H9 (cell line): Measurements from ENCODE around the gene BCORL1. TPM values are rescaled to one million over a fixed set of nuclear protein-coding genes. Genes with fewer than 3 reads are reported as not detected.

ENCODE experiments used
- DNase-seq: peaks from one replicate; pipeline ENCODE4 v3.0.0-alpha.2; 2017
- H2AFZ ChIP-seq: one replicate; pipeline ENCODE4 v1.6.1; 2013; ENCODE audit warnings: mild to moderate bottlenecking, low read length, control low read depth, moderate library complexity
- H2AK5ac ChIP-seq: 2 replicates; pipeline ENCODE4 v1.6.1; 2013; ENCODE audit warnings: low read length, control low read depth, mixed read lengths; ENCODE audit not compliant: insufficient read length
- H2BK120ac ChIP-seq: one replicate; pipeline ENCODE4 v1.6.1; 2013; ENCODE audit warnings: low read depth, mild to moderate bottlenecking, low read length, control low read depth, inconsistent platforms; ENCODE audit not compliant: poor library complexity, severe bottlenecking
- H2BK12ac ChIP-seq: 2 replicates; pipeline ENCODE4 v1.6.1; 2013; ENCODE audit warnings: low read length, control low read depth, mixed read lengths, low read depth; ENCODE audit not compliant: insufficient read length
- H2BK15ac ChIP-seq: 2 replicates; pipeline ENCODE4 v1.6.1; 2013; ENCODE audit warnings: low read depth, low read length, control low read depth
- H2BK20ac ChIP-seq: one replicate; pipeline ENCODE4 v1.6.1; 2013; ENCODE audit warnings: low read depth, mild to moderate bottlenecking, low read length, control low read depth, inconsistent platforms; ENCODE audit not compliant: poor library complexity, severe bottlenecking
- H2BK5ac ChIP-seq: 2 replicates; pipeline ENCODE4 v1.6.1; 2013; ENCODE audit warnings: low read length, control low read depth, mixed read lengths; ENCODE audit not compliant: insufficient read length
- H3K14ac ChIP-seq: 2 replicates; pipeline ENCODE4 v1.6.1; 2013; ENCODE audit warnings: low read length, control low read depth; ENCODE audit not compliant: insufficient read depth
- H3K18ac ChIP-seq: 2 replicates; pipeline ENCODE4 v1.6.1; 2013; ENCODE audit warnings: low read depth, mild to moderate bottlenecking, mixed read lengths, low read length, control low read depth; ENCODE audit not compliant: insufficient read length
- H3K23ac ChIP-seq: 2 replicates; pipeline ENCODE4 v1.6.1; 2013; ENCODE audit warnings: low read length, control low read depth, mixed read lengths, low read depth; ENCODE audit not compliant: insufficient read length
- H3K23me2 ChIP-seq: 2 replicates; pipeline ENCODE4 v1.6.1; 2013; ENCODE audit warnings: low read depth, mild to moderate bottlenecking, mixed read lengths, low read length, control low read depth; ENCODE audit not compliant: insufficient read length, poor library complexity, severe bottlenecking
- H3K27ac ChIP-seq: 2 replicates; pipeline ENCODE4 v1.5.1; 2013; ENCODE audit warnings: low read length, control low read depth, mixed read lengths, low read depth; ENCODE audit not compliant: insufficient read length
- H3K27me3 ChIP-seq: 2 replicates; pipeline ENCODE4 v1.6.1; 2013; ENCODE audit warnings: low read length, control low read depth, inconsistent platforms; ENCODE audit not compliant: insufficient read depth
- H3K4ac ChIP-seq: 2 replicates; pipeline ENCODE4 v1.6.1; 2013; ENCODE audit warnings: low read depth, mild to moderate bottlenecking, control low read depth, inconsistent platforms, low read length, moderate library complexity
- H3K4me1 ChIP-seq: 2 replicates; pipeline ENCODE4 v1.6.1; 2013; ENCODE audit warnings: low read length, control low read depth, inconsistent platforms; ENCODE audit not compliant: insufficient read depth
- H3K4me2 ChIP-seq: 2 replicates; pipeline ENCODE4 v1.6.1; 2013; ENCODE audit warnings: low read length, control low read depth, mixed read lengths; ENCODE audit not compliant: insufficient read length, insufficient read depth
- H3K56ac ChIP-seq: 2 replicates; pipeline ENCODE4 v1.6.1; 2013; ENCODE audit warnings: low read depth, mild to moderate bottlenecking, mixed read lengths, low read length, control low read depth; ENCODE audit not compliant: insufficient read length
- H3K79me1 ChIP-seq: 2 replicates; pipeline ENCODE4 v1.6.1; 2013; ENCODE audit warnings: low read depth, mild to moderate bottlenecking, moderate library complexity, low read length, control low read depth, inconsistent platforms; ENCODE audit not compliant: insufficient read depth, poor library complexity, severe bottlenecking
- H3K79me2 ChIP-seq: 2 replicates; pipeline ENCODE4 v1.6.1; 2013; ENCODE audit warnings: low read length, control low read depth, inconsistent platforms; ENCODE audit not compliant: insufficient read depth
- H3K9ac ChIP-seq: 2 replicates; pipeline ENCODE4 v1.6.1; 2013; ENCODE audit warnings: low read length, control low read depth, mixed read lengths; ENCODE audit not compliant: insufficient read length; ENCODE audit errors: extremely low read depth
- H3K9me3 ChIP-seq: one replicate; pipeline ENCODE4 v1.6.1; 2013; ENCODE audit warnings: low read depth, low read length, inconsistent platforms; ENCODE audit not compliant: control insufficient read depth
- H3T11ph ChIP-seq: one replicate; pipeline ENCODE4 v1.6.1; 2013; ENCODE audit warnings: mild to moderate bottlenecking, low read length, control low read depth, inconsistent platforms
- H4K20me1 ChIP-seq: one replicate; pipeline ENCODE4 v1.6.1; 2013; ENCODE audit not compliant: control insufficient read depth, insufficient read length, insufficient read depth
- H4K5ac ChIP-seq: 2 replicates; pipeline ENCODE4 v1.6.1; 2013; ENCODE audit warnings: low read depth, mild to moderate bottlenecking, mixed read lengths, low read length, control low read depth; ENCODE audit not compliant: insufficient read length
- H4K8ac ChIP-seq: replicated peaks from 2 replicates; pipeline ENCODE4 v1.6.1; 2013; ENCODE audit warnings: low read length, control low read depth, mixed read lengths, low read depth; ENCODE audit not compliant: insufficient read length
- H4K91ac ChIP-seq: 2 replicates; pipeline ENCODE4 v1.6.1; 2013; ENCODE audit warnings: low read depth, mild to moderate bottlenecking, moderate library complexity, mixed read lengths, low read length, control low read depth; ENCODE audit not compliant: insufficient read length
- H3K27ac Mint-ChIP-seq, 3 experiments: 2 replicates in 2 of 3; 3 replicates in 1 of 3; pipeline ENCODE4 v1.8.0; 2020 to 2021; ENCODE audit warnings: mixed read lengths in 3 of 3, mild to moderate bottlenecking in 1 of 3, moderate library complexity in 1 of 3
- H3K27me3 Mint-ChIP-seq: 2 replicates; pipeline ENCODE4 v1.8.0; 2021; ENCODE audit warnings: low read depth, mild to moderate bottlenecking, moderate library complexity, mixed read lengths
- H3K36me3 Mint-ChIP-seq, 3 experiments: 2 replicates in 2 of 3; 3 replicates in 1 of 3; pipeline ENCODE4 v1.8.0; 2020 to 2021; ENCODE audit warnings: low read depth in 3 of 3, mixed read lengths in 3 of 3; ENCODE audit not compliant: insufficient read depth in 1 of 3
- H3K4me1 Mint-ChIP-seq, 2 experiments: 2 replicates each; pipeline ENCODE4 v1.8.0; 2020; ENCODE audit warnings: mixed read lengths in 2 of 2
- H3K4me3 Mint-ChIP-seq, 2 experiments: 2 replicates in 1 of 2; 3 replicates in 1 of 2; pipeline ENCODE4 v1.8.0; 2020 to 2021; ENCODE audit warnings: mild to moderate bottlenecking in 2 of 2, mixed read lengths in 2 of 2, moderate library complexity in 1 of 2
- H3K9me3 Mint-ChIP-seq, 2 experiments: 2 replicates in 1 of 2; 3 replicates in 1 of 2; pipeline ENCODE4 v1.8.0; 2020; ENCODE audit warnings: mild to moderate bottlenecking in 2 of 2, mixed read lengths in 2 of 2, moderate library complexity in 1 of 2
- WGBS: extraction: QIAGEN DNeasy Blood & Tissue Kit; methylation state at CpG from one replicate; pipeline ENCODE4 v1.1.7; 2013; ENCODE audit warnings: missing lambda C conversion rate, low lambda C conversion rate, mixed read lengths; ENCODE audit not compliant: insufficient read length; ENCODE audit errors: extremely low coverage; 5-methylcytosine and 5-hydroxymethylcytosine counted together
- total RNA-seq: library from RNA; stranded (reverse); gene quantifications from 2 replicates; pipeline ENCODE4 v1.2.1, GENCODE V29; 2021
- TF ChIP-seq, protein P1 (sequence below): fragments of 200-600 bp; sonication (generic); conservative IDR thresholded peaks from 3 replicates; pipeline ENCODE4 v1.8.0; 2021; ENCODE audit warnings: antibody characterized with exemption, mild to moderate bottlenecking

BCORL1 gene
- total RNA-seq, 1 experiment from 2014 or later, result 6.1 TPM

DNA sequence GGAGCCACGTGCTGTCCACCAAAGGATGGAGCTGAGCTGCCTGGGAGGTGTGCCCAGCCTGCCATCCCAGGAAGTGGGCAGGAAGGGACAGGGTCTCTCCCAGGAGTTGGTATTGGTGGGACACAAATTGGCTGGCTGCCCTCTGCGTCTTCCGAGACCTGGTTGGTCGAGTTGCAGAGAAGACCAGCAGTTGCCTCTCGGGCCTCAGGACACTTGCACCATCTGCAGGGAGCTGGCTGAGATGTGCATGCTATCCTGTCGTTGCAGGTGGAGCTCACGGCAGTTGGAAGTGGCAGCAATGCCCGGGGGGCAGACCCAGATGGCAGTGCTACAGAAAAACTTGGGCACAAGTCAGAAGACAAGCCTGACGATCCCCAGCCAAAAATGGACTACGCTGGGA is 30.2 kb downstream of the BCORL1 start:
- Histone ChIP-seq H2BK12ac (no peak overlapping the region), H2AFZ (no peak overlapping the region), H4K8ac (no peak overlapping the region), H3K4ac (no peak overlapping the region), H3K9me3 (peaks cover 13% of the 10 kb centered on the region), H3K23me2 (no peaks in the 10 kb centered on the region), H3K4me2 (no peak overlapping the region), H2AK5ac (no peak overlapping the region), H3K4me1 (no peaks in the 10 kb centered on the region), H3K79me1 (no peaks in the 10 kb centered on the region), H2BK120ac (no peak overlapping the region), H3K18ac (no peak overlapping the region), H4K20me1 (no peaks in the 10 kb centered on the region), H2BK5ac (no peak overlapping the region), H3K79me2 (no peaks in the 10 kb centered on the region), H4K91ac (no peak overlapping the region), H3K14ac (no peak overlapping the region), H4K5ac (no peak overlapping the region), H3T11ph (no peak overlapping the region), H2BK20ac (no peak overlapping the region), H3K23ac (no peak overlapping the region), H3K27ac (no peak overlapping the region), H3K27me3 (no peaks in the 10 kb centered on the region), H3K9ac (no peak overlapping the region), H3K56ac (no peak overlapping the region), H2BK15ac (no peak overlapping the region)
- Mint-ChIP-seq H3K36me3 (peaks cover 3 to 30% (median 16%) of the 10 kb centered on the region in 3 experiments), H3K27ac (no peak overlapping the region), H3K4me3 (no peak overlapping the region), H3K27me3 (no peaks in the 10 kb centered on the region; the same call in 1 of the 2 replicates), H3K9me3 (peaks cover 0 to 86% of the 10 kb centered on the region in 2 experiments; a peak in 2 of 5 replicates), H3K4me1 (peaks cover 0 to 4% of the 10 kb centered on the region in 2 experiments; a peak in 2 of 4 replicates)
- no CpG with 5 or more reads among the region's 10 CpGs for WGBS
- no peak for DNase-seq
- TF ChIP-seq, protein P1, sequence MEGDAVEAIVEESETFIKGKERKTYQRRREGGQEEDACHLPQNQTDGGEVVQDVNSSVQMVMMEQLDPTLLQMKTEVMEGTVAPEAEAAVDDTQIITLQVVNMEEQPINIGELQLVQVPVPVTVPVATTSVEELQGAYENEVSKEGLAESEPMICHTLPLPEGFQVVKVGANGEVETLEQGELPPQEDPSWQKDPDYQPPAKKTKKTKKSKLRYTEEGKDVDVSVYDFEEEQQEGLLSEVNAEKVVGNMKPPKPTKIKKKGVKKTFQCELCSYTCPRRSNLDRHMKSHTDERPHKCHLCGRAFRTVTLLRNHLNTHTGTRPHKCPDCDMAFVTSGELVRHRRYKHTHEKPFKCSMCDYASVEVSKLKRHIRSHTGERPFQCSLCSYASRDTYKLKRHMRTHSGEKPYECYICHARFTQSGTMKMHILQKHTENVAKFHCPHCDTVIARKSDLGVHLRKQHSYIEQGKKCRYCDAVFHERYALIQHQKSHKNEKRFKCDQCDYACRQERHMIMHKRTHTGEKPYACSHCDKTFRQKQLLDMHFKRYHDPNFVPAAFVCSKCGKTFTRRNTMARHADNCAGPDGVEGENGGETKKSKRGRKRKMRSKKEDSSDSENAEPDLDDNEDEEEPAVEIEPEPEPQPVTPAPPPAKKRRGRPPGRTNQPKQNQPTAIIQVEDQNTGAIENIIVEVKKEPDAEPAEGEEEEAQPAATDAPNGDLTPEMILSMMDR, result no peak
